Vagina (tissue), 2 donors: ENCODE measurements around the gene ZNF438. TPM values are rescaled to one million over a fixed set of nuclear protein-coding genes. Genes with fewer than 3 reads are reported as not detected.

Source experiments
- DNase-seq, 2 donors: peaks; one replicate each; pipeline ENCODE4 v3.0.0-alpha.2; 2017; ENCODE audit errors: extremely low spot score in 2 of 2
- H3K27ac ChIP-seq: fragments of 200-600 bp; sonication (generic); one replicate; pipeline ENCODE4 v1.5.1; 2019
- H3K27me3 ChIP-seq: fragments of 200-600 bp; sonication (generic); one replicate; pipeline ENCODE4 v1.5.1; 2019
- H3K36me3 ChIP-seq, 2 donors: fragments of 200-600 bp; sonication (generic); one replicate each; pipeline ENCODE4 v1.5.1; 2017 to 2019
- H3K4me1 ChIP-seq: fragments of 200-600 bp; sonication (generic); one replicate; pipeline ENCODE4 v1.5.1; 2019
- H3K4me3 ChIP-seq, 2 donors: fragments of 200-600 bp; sonication (generic); 1 replicate in 1 of 2; 2 replicates in 1 of 2; pipeline ENCODE4 v1.5.1; 2016 to 2019
- H3K9me3 ChIP-seq: fragments of 200-600 bp; sonication (generic); one replicate; pipeline ENCODE4 v1.5.1; 2019
- CTCF ChIP-seq, 3 experiments: fragments of 450-650 bp in 2 of 3; fragments of 200-600 bp in 1 of 3; sonication (generic) in 1 of 3; IDR thresholded peaks; one replicate each; pipeline ENCODE4 v1.5.1; 2017 to 2019; ENCODE audit warnings: antibody characterized with exemption in 3 of 3, mild to moderate bottlenecking in 2 of 3, moderate library complexity in 2 of 3
- POLR2A ChIP-seq, 2 donors: fragments of 450-650 bp; IDR thresholded peaks; one replicate each; pipeline ENCODE4 v1.6.1; 2017; ENCODE audit warnings: antibody characterized with exemption in 2 of 2, mild to moderate bottlenecking in 2 of 2, moderate library complexity in 2 of 2
- POLR2AphosphoS5 ChIP-seq, 2 donors: sonication (generic); formaldehyde crosslinking; IDR thresholded peaks; one replicate each; pipeline ENCODE4 v1.9.0; 2017; ENCODE audit warnings: antibody characterized with exemption in 2 of 2, mild to moderate bottlenecking in 2 of 2, low read depth in 1 of 2; ENCODE audit not compliant: insufficient read depth in 1 of 2
- intact Hi-C: fragments of 100-400 bp; cut with DNase I; formaldehyde crosslinking; loops from one replicate; pipeline ENCODE4 v1.15.1; 2023
- total RNA-seq: library from RNA; depleted of rRNA; stranded (reverse); fragments of >200 nt; gene quantifications from one replicate; pipeline ENCODE4 v1.2.3, GENCODE V29; 2016

ZNF438 gene
- total RNA-seq, 1 donor from 2014 or later = 11.8 TPM

GRCh38 chr10:30979956-30980355 lies 51.7 kb downstream of the ZNF438 start:
- no peaks in the 10 kb centered on the region for H3K27me3 ChIP-seq
- no peak overlapping the region for H3K4me3 ChIP-seq
- peaks cover 14% of the 10 kb centered on the region for H3K4me1 ChIP-seq
- no peak overlapping the region for H3K27ac ChIP-seq
- H3K36me3 ChIP-seq = no peaks in the 10 kb centered on the region
- no peak for TF ChIP-seq POLR2AphosphoS5 (IDR thresholded peaks at IDR 0.05; ENCODE audit: insufficient read depth in 1 of 2, low read depth in 1 of 2)
- TF ChIP-seq POLR2A (IDR thresholded peaks at IDR 0.05) = no peak
- no peak for TF ChIP-seq CTCF (IDR thresholded peaks at IDR 0.05)
- intact Hi-C loops = no loop called here
- no peak for DNase-seq
- no peaks in the 10 kb centered on the region for H3K9me3 ChIP-seq

- Histone ChIP-seq H3K27me3 (no peaks in the 10 kb centered on the region), H3K4me1 (peaks cover 12% of the 10 kb centered on the region), H3K36me3 (no peaks in the 10 kb centered on the region), H3K9me3 (no peaks in the 10 kb centered on the region), H3K4me3 (no peak overlapping the region), H3K27ac (no peak overlapping the region)
- TF ChIP-seq POLR2AphosphoS5 (IDR thresholded peaks at IDR 0.05; ENCODE audit: insufficient read depth in 1 of 2, low read depth in 1 of 2) = no peak
- no peak for TF ChIP-seq POLR2A (IDR thresholded peaks at IDR 0.05)
- no peak for TF ChIP-seq CTCF (IDR thresholded peaks at IDR 0.05)
- intact Hi-C loops = no loop called here
- no peak for DNase-seq
Measured at GRCh38 chr10:30978843-30979242, 52.8 kb downstream of the ZNF438 start.

- peaks cover 17% of the 10 kb centered on the region for H3K4me1 ChIP-seq
- intact Hi-C loops = no loop called here
- no peak for DNase-seq
- H3K36me3 ChIP-seq = no peaks in the 10 kb centered on the region
- H3K27me3 ChIP-seq = no peaks in the 10 kb centered on the region
- TF ChIP-seq CTCF (IDR thresholded peaks at IDR 0.05) (no peak), POLR2AphosphoS5 (IDR thresholded peaks at IDR 0.05; ENCODE audit: insufficient read depth in 1 of 2, low read depth in 1 of 2) (no peak), POLR2A (IDR thresholded peaks at IDR 0.05) (no peak)
- no peak overlapping the region for H3K4me3 ChIP-seq
- H3K27ac ChIP-seq = no peak overlapping the region
- H3K9me3 ChIP-seq = no peaks in the 10 kb centered on the region
Measured at GRCh38 chr10:30977385-30977784, 54.3 kb downstream of the ZNF438 start.

- Histone ChIP-seq H3K36me3 (no peaks in the 10 kb centered on the region), H3K27me3 (no peaks in the 10 kb centered on the region), H3K4me3 (no peak overlapping the region), H3K9me3 (no peaks in the 10 kb centered on the region), H3K4me1 (peaks cover 17% of the 10 kb centered on the region), H3K27ac (peak overlapping the region; percentile 18)
- DNase-seq = no peak
- intact Hi-C loops = no loop called here
- TF ChIP-seq CTCF (IDR thresholded peaks at IDR 0.05) (no peak), POLR2AphosphoS5 (IDR thresholded peaks at IDR 0.05; ENCODE audit: insufficient read depth in 1 of 2, low read depth in 1 of 2) (no peak), POLR2A (IDR thresholded peaks at IDR 0.05) (no peak)
Measured at GRCh38 chr10:30974773-30975415, 56.8 kb downstream of the ZNF438 start.

GRCh38 chr10:30974355-30974754 lies 57.3 kb downstream of the ZNF438 start:
- peaks cover 17% of the 10 kb centered on the region for H3K4me1 ChIP-seq
- peak overlapping the region; percentile 30 for H3K27ac ChIP-seq
- no peaks in the 10 kb centered on the region for H3K9me3 ChIP-seq
- no peak overlapping the region for H3K4me3 ChIP-seq
- H3K27me3 ChIP-seq = no peaks in the 10 kb centered on the region
- intact Hi-C loops = no loop called here
- TF ChIP-seq CTCF (IDR thresholded peaks at IDR 0.05) (no peak), POLR2AphosphoS5 (IDR thresholded peaks at IDR 0.05; ENCODE audit: insufficient read depth in 1 of 2, low read depth in 1 of 2) (no peak), POLR2A (IDR thresholded peaks at IDR 0.05) (no peak)
- H3K36me3 ChIP-seq = no peaks in the 10 kb centered on the region
- DNase-seq = no peak
